Gastroesophageal sphincter (tissue), 4 donors: ENCODE results near the gene FOXO1. TPM values are rescaled to one million over a fixed set of nuclear protein-coding genes. Genes with fewer than 3 reads are reported as not detected.
A peak's percentile ranks its signal among the peaks of the same experiment; 100 is the strongest.

Experiments
- ATAC-seq: fragments of 150-250 bp; one replicate; pipeline ENCODE4 v1.9.1; 2016; ENCODE audit warnings: mild to moderate bottlenecking, moderate library complexity
- H3K27ac ChIP-seq, 4 donors: fragments of 200-600 bp; sonication (generic) in 3 of 4; 1 replicate in 3 of 4; 2 replicates in 1 of 4; pipeline ENCODE4 v1.5.1; 2016 to 2019
- H3K27me3 ChIP-seq: fragments of 200-600 bp; sonication (generic); one replicate; pipeline ENCODE4 v1.5.1; 2019
- H3K36me3 ChIP-seq, 2 donors: fragments of 200-600 bp; sonication (generic); one replicate each; pipeline ENCODE4 v1.5.1; 2019; ENCODE audit warnings: control low read depth in 1 of 2
- H3K4me1 ChIP-seq, 3 donors: fragments of 200-600 bp; sonication (generic); 1 replicate in 2 of 3; 2 replicates in 1 of 3; pipeline ENCODE4 v1.5.1; 2016 to 2019; ENCODE audit warnings: control low read depth in 2 of 3
- H3K4me3 ChIP-seq, 2 donors: fragments of 200-600 bp; sonication (generic); one replicate each; pipeline ENCODE4 v1.5.1; 2019; ENCODE audit warnings: mild to moderate bottlenecking in 1 of 2, moderate library complexity in 1 of 2
- H3K9me3 ChIP-seq, 3 donors: fragments of 200-600 bp; sonication (generic); one replicate each; pipeline ENCODE4 v1.5.1; 2017 to 2019; ENCODE audit warnings: control low read depth in 2 of 3
- CTCF ChIP-seq, 4 experiments: fragments of 200-600 bp in 2 of 4; fragments of 450-650 bp in 2 of 4; sonication (generic) in 1 of 4; IDR thresholded peaks; one replicate each; pipeline ENCODE4 v1.5.1; 2017 to 2019; ENCODE audit warnings: antibody characterized with exemption in 4 of 4, mild to moderate bottlenecking in 2 of 4, moderate library complexity in 2 of 4
- EP300 ChIP-seq: sonication (generic); formaldehyde crosslinking; IDR thresholded peaks from one replicate; pipeline ENCODE4 v1.6.1; 2017; ENCODE audit warnings: antibody characterized with exemption, mild to moderate bottlenecking
- POLR2A ChIP-seq, 2 donors: fragments of 450-650 bp; IDR thresholded peaks; one replicate each; pipeline ENCODE4 v1.6.1; 2017; ENCODE audit warnings: antibody characterized with exemption in 2 of 2, mild to moderate bottlenecking in 2 of 2, moderate library complexity in 1 of 2
- POLR2AphosphoS5 ChIP-seq: sonication (generic); formaldehyde crosslinking; IDR thresholded peaks from one replicate; pipeline ENCODE4 v1.6.1; 2017; ENCODE audit warnings: antibody characterized with exemption
- WGBS, 2 donors: methylation state at CpG; one replicate each; pipeline ENCODE4 v1.1.5; 2018; ENCODE audit warnings: low coverage in 1 of 2; 5-methylcytosine and 5-hydroxymethylcytosine counted together
- total RNA-seq, 4 donors: library from RNA; depleted of rRNA; stranded (reverse); fragments of >200 nt; gene quantifications; one replicate each; pipeline ENCODE4 v1.1.0, GENCODE V29; 2016

Gene FOXO1
- total RNA-seq, 4 donors from 2014 or later = 52.4 to 72.2 (median 59.5) TPM

DNA sequence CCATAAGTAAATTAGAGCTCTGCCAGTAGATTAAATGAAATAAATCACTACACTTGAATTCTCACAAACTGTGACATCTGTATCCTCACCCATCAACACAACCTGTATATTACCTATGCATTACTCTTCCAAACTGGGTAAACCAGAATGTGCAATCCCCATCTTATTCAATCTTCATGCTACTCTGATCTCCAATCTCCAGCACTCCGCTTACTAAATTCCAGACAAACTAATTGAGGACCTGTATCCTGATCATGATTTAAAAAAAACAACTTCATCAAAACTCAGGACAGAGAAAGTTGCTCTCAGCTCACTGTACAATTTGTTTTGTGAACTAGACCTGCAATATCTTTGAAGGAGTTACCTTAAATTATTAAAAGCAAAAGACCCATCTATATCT, 74.4 kb downstream of the FOXO1 start:
- no peak overlapping the region for H3K4me3 ChIP-seq
- no peak overlapping the region for H3K27ac ChIP-seq
- 93 to 100% methylated on average over 1 of the region's 1 CpG for WGBS, 2 donors
- no peak for ATAC-seq
- H3K4me1 ChIP-seq = peaks cover 21 to 95% (median 31%) of the 10 kb centered on the region in 3 donors
- TF ChIP-seq EP300 (no peak), POLR2AphosphoS5 (no peak), POLR2A (IDR thresholded peaks at IDR 0.05) (no peak), CTCF (IDR thresholded peaks at IDR 0.05) (no peak)
- no peaks in the 10 kb centered on the region for H3K9me3 ChIP-seq
- H3K27me3 ChIP-seq = no peaks in the 10 kb centered on the region
- no peaks in the 10 kb centered on the region for H3K36me3 ChIP-seq

DNA sequence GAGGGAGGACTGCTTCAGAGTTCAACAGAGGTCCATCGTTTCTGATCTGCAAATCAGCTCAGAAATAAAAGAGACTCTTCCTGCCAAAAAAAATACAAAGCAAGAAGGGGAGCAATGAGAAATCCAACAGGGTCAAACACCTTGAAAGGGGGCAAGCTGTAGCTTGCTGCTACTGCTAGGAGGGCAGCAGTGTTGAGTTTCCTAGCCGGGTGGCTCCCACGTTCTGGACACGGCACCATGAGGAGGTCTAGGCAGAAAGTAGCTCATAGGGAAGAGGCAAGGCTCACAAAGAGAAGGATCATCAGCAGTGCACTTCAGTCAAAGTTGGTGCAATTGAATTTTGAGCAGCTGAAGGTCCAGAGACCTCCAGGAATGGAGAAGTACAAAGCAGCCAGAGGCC, 75.3 kb downstream of the FOXO1 start:
- Histone ChIP-seq H3K27ac (no peak overlapping the region), H3K4me1 (peaks cover 21 to 95% (median 34%) of the 10 kb centered on the region in 3 donors)

GRCh38 chr13:40590112-40590862, 76.2 kb downstream of the FOXO1 start:
- peak; percentile 20 for ATAC-seq
- Histone ChIP-seq H3K9me3 (no peaks in the 10 kb centered on the region), H3K27me3 (no peaks in the 10 kb centered on the region), H3K27ac (peak overlapping the region; percentile 19 to 46 (median 40)), H3K4me3 (no peak overlapping the region), H3K36me3 (no peaks in the 10 kb centered on the region), H3K4me1 (peaks cover 19 to 95% (median 40%) of the 10 kb centered on the region in 3 donors)
- WGBS, 2 donors = 69 to 80% methylated on average over 8 of the region's 8 CpGs
- no peak for TF ChIP-seq POLR2AphosphoS5
- no peak for TF ChIP-seq CTCF (IDR thresholded peaks at IDR 0.05)

More for the DNA sequence above, 75.3 kb downstream of the FOXO1 start:
- no peak for ATAC-seq
- no peak for TF ChIP-seq POLR2AphosphoS5
- TF ChIP-seq EP300 = no peak
- TF ChIP-seq POLR2A (IDR thresholded peaks at IDR 0.05) = no peak
- no peak for TF ChIP-seq CTCF (IDR thresholded peaks at IDR 0.05)
- Histone ChIP-seq H3K36me3 (no peaks in the 10 kb centered on the region), H3K4me3 (no peak overlapping the region), H3K9me3 (no peaks in the 10 kb centered on the region), H3K27me3 (no peaks in the 10 kb centered on the region)
- 74% methylated on average over 4 of the region's 4 CpGs; no CpG with 5 or more reads in 1 of the 2 donors for WGBS, 2 donors

DNA sequence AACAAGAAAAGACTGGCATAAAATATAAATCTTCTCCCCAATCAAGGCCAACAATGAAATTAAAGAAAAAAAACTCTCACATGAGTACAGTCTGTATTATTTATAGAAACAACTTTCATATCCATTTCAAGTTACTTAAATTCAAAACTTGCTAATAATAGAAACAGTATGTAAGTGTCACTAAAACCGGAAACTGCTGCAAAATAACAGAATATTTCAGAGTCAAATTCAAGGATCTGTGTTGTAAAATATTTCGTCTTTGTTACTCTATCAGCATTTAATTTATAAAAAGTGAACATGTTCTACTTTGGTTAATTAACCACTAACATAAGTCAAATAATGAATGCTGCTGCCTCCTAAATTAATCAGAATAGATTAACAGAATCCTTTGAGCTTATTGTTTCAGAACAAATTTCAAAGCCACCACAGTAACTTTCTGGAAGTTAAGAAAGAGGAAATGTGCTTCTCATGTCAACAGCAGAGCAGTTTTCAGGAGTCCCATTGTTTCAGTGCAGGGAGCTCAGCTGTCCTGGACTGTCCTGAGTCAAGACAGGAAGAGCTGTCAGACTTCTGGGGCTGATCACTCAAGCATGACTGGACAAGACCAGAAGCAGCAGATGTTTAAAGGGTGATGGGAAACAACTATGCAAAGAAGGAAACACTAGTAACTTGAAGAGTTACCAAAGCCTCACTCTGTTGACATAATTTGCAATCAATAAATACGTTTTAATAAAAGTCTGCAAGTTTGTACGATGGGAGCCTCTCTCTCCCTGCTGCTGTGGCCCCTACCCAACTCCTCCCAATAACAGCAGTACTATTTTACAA, 76.9 kb downstream of the FOXO1 start:
- peak overlapping the region; percentile 19 to 46 (median 40) for H3K27ac ChIP-seq
- H3K27me3 ChIP-seq = no peaks in the 10 kb centered on the region
- TF ChIP-seq POLR2AphosphoS5 (peak; percentile 6), EP300 (no peak)
- H3K4me1 ChIP-seq = peaks cover 19 to 93% (median 42%) of the 10 kb centered on the region in 3 donors
- ATAC-seq = peak; percentile 67
- no peak overlapping the region for H3K4me3 ChIP-seq
- WGBS, 2 donors = 11 to 20% methylated on average over 3 to 4 of the region's 4 CpGs
- H3K9me3 ChIP-seq = no peaks in the 10 kb centered on the region
- H3K36me3 ChIP-seq = no peaks in the 10 kb centered on the region

DNA sequence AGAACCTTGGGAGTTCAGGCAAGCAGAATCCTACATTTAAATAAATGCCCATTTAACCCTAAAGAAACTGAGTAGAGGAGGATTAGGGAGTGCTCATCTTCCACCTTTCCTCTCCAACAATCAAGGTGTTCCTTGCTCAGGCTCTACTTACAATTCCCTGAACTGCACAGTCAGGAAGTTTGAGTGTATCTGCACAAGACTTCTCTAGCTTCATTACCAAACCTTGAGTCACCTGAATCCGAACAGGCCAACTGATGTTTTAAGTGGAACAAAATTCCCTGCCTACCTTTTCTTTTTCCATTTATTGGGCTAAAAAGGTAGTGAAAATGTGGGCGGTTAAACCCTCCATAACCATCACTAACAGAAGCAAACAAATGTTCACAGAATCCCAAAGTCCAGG, 78.3 kb downstream of the FOXO1 start:
- Histone ChIP-seq H3K9me3 (peaks cover 0 to 6% (median 1%) of the 10 kb centered on the region in 3 donors), H3K27me3 (no peaks in the 10 kb centered on the region), H3K4me3 (no peak overlapping the region), H3K36me3 (no peaks in the 10 kb centered on the region), H3K27ac (peak overlapping the region in 3 of 4 donors; percentile 6 to 46 (median 22)), H3K4me1 (peaks cover 19 to 80% (median 42%) of the 10 kb centered on the region in 3 donors)
- ATAC-seq = no peak
- TF ChIP-seq POLR2A (IDR thresholded peaks at IDR 0.05) (no peak), CTCF (IDR thresholded peaks at IDR 0.05) (no peak), EP300 (no peak), POLR2AphosphoS5 (no peak)
- 91 to 100% methylated on average over 1 to 2 of the region's 2 CpGs for WGBS, 2 donors
